OCI-LY1 (cell line): ENCODE results near the gene TPM2.

Experiments
- H2AFZ ChIP-seq: fragments of 200-600 bp; sonication (generic), shearing (Covaris generic); 2 replicates; pipeline ENCODE4 v1.6.0; 2014; ENCODE audit warnings: antibody characterized with exemption, mild to moderate bottlenecking, low read length
- H3F3A ChIP-seq: fragments of 200-600 bp; sonication (generic), shearing (Covaris generic); 2 replicates; pipeline ENCODE4 v1.6.0; 2014; ENCODE audit warnings: mild to moderate bottlenecking, antibody characterized with exemption, low read length, moderate library complexity; ENCODE audit not compliant: insufficient read depth
- H3K27ac ChIP-seq: fragments of 200-600 bp; sonication (generic); 2 replicates; pipeline ENCODE4 v1.5.1; 2014; ENCODE audit warnings: low read length, mixed run types, mild to moderate bottlenecking, low read depth; ENCODE audit not compliant: poor library complexity, severe bottlenecking
- H3K27me3 ChIP-seq: fragments of 200-600 bp; sonication (generic); 2 replicates; pipeline ENCODE4 v1.6.0; 2014; ENCODE audit warnings: antibody characterized with exemption, mild to moderate bottlenecking, low read length, moderate library complexity; ENCODE audit not compliant: insufficient read depth
- H3K36me3 ChIP-seq: fragments of 200-600 bp; sonication (generic); 2 replicates; pipeline ENCODE4 v1.6.1; 2014; ENCODE audit warnings: mild to moderate bottlenecking, antibody characterized with exemption, low read length, moderate library complexity, mixed read lengths; ENCODE audit not compliant: insufficient read depth
- H3K4me1 ChIP-seq: fragments of 200-600 bp; sonication (generic); 2 replicates; pipeline ENCODE4 v1.5.1; 2014; ENCODE audit warnings: mild to moderate bottlenecking, low read length, moderate library complexity; ENCODE audit not compliant: insufficient read depth, severe bottlenecking
- H3K4me2 ChIP-seq: fragments of 200-600 bp; sonication (generic), shearing (Covaris generic); 2 replicates; pipeline ENCODE4 v1.6.1; 2014; ENCODE audit warnings: low read length
- H3K4me3 ChIP-seq: fragments of 200-600 bp; sonication (generic); 2 replicates; pipeline ENCODE4 v1.5.1; 2014; ENCODE audit warnings: low read length, low read depth, mild to moderate bottlenecking, mixed read lengths; ENCODE audit not compliant: poor library complexity, severe bottlenecking
- H3K79me2 ChIP-seq: fragments of 200-600 bp; shearing (Covaris generic); 2 replicates; pipeline ENCODE4 v1.6.1; 2016; ENCODE audit warnings: mixed run types, low read length, mixed read lengths; ENCODE audit not compliant: insufficient read depth
- H3K9ac ChIP-seq: fragments of 200-600 bp; sonication (generic), shearing (Covaris generic); 2 replicates; pipeline ENCODE4 v1.6.1; 2014; ENCODE audit warnings: mild to moderate bottlenecking, low read length, mixed read lengths
- H3K9me2 ChIP-seq: fragments of 200-600 bp; sonication (generic), shearing (Covaris generic); 2 replicates; pipeline ENCODE4 v1.6.1; 2014; ENCODE audit warnings: low read depth, mild to moderate bottlenecking, low read length, mixed read lengths
- H3K9me3 ChIP-seq: fragments of 200-600 bp; shearing (Covaris generic); 2 replicates; pipeline ENCODE4 v1.6.1; 2014; ENCODE audit warnings: low read length, mixed read lengths
- H4K20me1 ChIP-seq: fragments of 200-600 bp; sonication (generic), shearing (Covaris generic); 2 replicates; pipeline ENCODE4 v1.6.0; 2016; ENCODE audit warnings: mild to moderate bottlenecking, low read length; ENCODE audit not compliant: insufficient read depth
- EZH2 ChIP-seq: fragments of 200-600 bp; sonication (generic), shearing (Covaris generic); IDR thresholded peaks from 2 replicates; pipeline ENCODE4 v1.8.0; 2017; ENCODE audit warnings: borderline replicate concordance, mixed run types, mild to moderate bottlenecking, antibody characterized with exemption, low read length, moderate library complexity, mixed read lengths
- TF ChIP-seq, protein P1 (sequence below): fragments of 200-600 bp; sonication (generic), shearing (Covaris generic); IDR thresholded peaks from 2 replicates; pipeline ENCODE4 v1.5.1; 2017; ENCODE audit warnings: mild to moderate bottlenecking, antibody characterized with exemption, low read length, moderate library complexity, mixed read lengths

TPM2 gene

DNA sequence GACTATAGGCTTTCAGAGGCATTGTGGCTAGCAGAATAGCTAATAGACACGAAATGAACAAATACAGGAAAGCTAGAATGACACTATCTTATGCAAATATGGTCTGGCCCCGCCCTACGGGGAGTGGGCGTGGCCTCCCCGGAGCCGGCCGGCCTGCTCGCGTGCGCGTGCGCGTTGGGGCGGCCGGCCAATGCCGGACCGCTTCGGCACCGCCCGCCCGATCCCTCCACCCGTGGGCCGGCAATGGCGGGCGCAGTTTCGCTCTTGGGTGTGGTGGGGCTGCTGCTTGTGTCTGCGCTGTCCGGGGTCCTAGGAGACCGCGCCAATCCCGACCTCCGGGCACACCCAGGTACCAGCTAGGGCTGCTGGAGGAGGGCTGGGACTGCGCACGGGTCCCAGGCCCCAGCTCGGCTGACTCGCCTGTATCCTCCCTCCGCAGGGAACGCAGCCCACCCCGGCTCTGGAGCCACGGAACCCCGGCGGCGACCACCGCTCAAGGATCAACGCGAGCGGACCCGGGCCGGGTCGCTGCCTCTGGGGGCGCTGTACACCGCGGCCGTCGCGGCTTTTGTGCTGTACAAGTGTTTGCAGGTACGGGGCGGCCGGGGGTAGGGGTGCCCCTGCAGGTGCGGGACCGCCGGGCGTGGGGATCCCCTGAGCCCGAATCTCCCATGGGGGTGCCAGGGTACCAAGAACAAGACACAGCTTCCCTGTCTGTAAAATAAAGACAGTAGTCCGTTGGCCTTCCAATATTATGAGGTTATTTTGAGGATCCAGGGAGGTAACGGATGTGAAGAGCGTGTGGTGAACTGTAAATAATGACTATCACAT is 31.4 kb downstream of the TPM2 start, which contains the start of gene CCDC107:
CCDC107 (plus strand) TSS at position 156 of the 831 bp plus-strand sequence; CDS start at position 244, 88 bp downstream.
- H2AFZ ChIP-seq = no peak within 1 kb of the TSS
- H3K36me3 ChIP-seq = peaks cover 33% of the 10 kb centered on the region; the same call in 1 of the 2 replicates
- TF ChIP-seq, protein P1, sequence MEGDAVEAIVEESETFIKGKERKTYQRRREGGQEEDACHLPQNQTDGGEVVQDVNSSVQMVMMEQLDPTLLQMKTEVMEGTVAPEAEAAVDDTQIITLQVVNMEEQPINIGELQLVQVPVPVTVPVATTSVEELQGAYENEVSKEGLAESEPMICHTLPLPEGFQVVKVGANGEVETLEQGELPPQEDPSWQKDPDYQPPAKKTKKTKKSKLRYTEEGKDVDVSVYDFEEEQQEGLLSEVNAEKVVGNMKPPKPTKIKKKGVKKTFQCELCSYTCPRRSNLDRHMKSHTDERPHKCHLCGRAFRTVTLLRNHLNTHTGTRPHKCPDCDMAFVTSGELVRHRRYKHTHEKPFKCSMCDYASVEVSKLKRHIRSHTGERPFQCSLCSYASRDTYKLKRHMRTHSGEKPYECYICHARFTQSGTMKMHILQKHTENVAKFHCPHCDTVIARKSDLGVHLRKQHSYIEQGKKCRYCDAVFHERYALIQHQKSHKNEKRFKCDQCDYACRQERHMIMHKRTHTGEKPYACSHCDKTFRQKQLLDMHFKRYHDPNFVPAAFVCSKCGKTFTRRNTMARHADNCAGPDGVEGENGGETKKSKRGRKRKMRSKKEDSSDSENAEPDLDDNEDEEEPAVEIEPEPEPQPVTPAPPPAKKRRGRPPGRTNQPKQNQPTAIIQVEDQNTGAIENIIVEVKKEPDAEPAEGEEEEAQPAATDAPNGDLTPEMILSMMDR = peak; percentile 77
- TF ChIP-seq EZH2 = no peak
- H3K27ac ChIP-seq = peak within 1 kb of the TSS; percentile 76
- peak within 1 kb of the TSS; percentile 90 for H3K4me3 ChIP-seq
- H3K4me1 ChIP-seq = peaks cover 57% of the 10 kb centered on the region
- no peaks in the 10 kb centered on the region for H4K20me1 ChIP-seq
- H3K27me3 ChIP-seq = no peaks in the 10 kb centered on the region
- H3K79me2 ChIP-seq = no peaks in the 10 kb centered on the region
- H3K9me3 ChIP-seq = no peaks in the 10 kb centered on the region
- no peaks in the 10 kb centered on the region for H3K9me2 ChIP-seq
- no peaks in the 10 kb centered on the region for H3F3A ChIP-seq
- peak within 1 kb of the TSS; percentile 97 for H3K9ac ChIP-seq
- H3K4me2 ChIP-seq = peak within 1 kb of the TSS; percentile 91

DNA sequence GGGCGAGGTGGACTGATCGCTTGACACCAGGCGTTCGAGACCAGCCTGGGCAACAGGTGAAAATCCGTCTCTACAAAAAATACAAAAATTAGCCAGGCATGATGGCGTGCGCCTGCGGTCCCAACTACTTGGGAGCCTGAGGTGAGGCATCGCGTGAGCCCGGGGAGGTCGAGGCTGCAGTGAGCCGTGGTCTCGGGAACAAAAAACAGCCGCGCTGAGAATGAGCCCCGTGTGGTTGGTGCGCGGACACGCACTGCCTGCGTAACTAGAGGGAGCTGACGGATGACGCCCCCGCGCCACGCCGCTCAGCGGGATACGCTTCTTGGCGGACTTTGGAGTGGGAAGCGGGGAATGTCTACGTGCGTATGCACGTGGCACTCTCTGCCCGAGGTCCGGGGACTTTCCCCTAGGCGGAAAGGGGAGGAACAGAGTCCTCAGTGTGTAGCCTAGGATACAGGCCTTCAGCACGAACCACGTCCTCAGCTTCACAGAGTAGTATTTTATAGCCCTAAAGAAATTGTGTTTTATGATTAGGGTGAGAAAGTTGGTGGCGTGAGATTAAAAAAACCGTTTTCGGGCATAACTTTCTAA is 32.1 kb downstream of the TPM2 start, which contains the start of gene RMRP:
RMRP (minus strand) TSS at position 474 of the 591 bp plus-strand sequence.
- H3K4me1 ChIP-seq = peaks cover 50% of the 10 kb centered on the region
- H4K20me1 ChIP-seq = no peaks in the 10 kb centered on the region
- H3K9ac ChIP-seq = peak within 1 kb of the TSS; percentile 97
- H3K79me2 ChIP-seq = no peaks in the 10 kb centered on the region
- peaks cover 26% of the 10 kb centered on the region; the same call in 1 of the 2 replicates for H3K36me3 ChIP-seq
- no peak within 1 kb of the TSS for H2AFZ ChIP-seq
- H3K27ac ChIP-seq = peak within 1 kb of the TSS; percentile 76
- H3K9me2 ChIP-seq = no peaks in the 10 kb centered on the region
- H3K4me2 ChIP-seq = peak within 1 kb of the TSS; percentile 91
- H3K9me3 ChIP-seq = no peaks in the 10 kb centered on the region
- H3K27me3 ChIP-seq = no peaks in the 10 kb centered on the region
- TF ChIP-seq, protein P1 = peak; percentile 5; the same call in 1 of the 2 replicates
- TF ChIP-seq EZH2 = no peak
- H3F3A ChIP-seq = no peaks in the 10 kb centered on the region
- H3K4me3 ChIP-seq = peak within 1 kb of the TSS; percentile 90

DNA sequence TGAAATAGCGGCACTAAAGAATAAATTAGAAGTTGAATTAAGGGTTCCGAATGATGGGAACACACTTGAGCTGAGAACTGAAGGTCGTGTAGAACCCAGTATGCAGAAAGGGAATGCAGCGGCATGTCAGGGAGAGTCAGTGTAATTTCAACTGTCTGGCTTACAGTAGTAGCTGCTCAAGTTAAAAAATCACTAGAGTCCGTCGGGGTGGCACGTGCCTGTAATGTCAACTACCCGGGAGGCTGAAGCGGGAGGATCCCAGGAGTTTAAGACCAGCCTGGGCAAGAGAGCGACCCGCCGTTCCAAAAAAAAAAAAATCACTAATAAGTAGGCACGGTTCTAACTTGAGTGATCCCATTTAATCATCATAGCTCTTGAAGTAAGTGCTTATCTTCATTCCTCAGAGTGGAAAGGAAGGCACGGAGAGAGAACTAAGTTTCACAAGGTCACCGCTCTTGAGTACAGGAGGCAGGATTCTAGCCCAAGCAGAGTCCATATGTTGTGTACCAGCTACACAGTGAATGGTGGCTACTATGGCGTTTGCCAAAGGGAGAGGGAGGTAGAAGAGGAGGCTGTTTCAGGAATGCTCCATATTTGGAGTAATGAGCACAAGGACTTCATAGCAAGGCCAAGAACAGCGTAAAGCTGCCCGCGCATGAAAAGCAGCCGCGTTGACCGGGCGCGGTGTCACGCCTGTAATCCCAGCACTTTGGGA is 32.7 kb downstream of the TPM2 start:
- H3K9me2 ChIP-seq = no peaks in the 10 kb centered on the region
- peak overlapping the region; percentile 76 for H3K27ac ChIP-seq
- H3K9me3 ChIP-seq = no peaks in the 10 kb centered on the region
- peak overlapping the region; percentile 90 for H3K4me3 ChIP-seq
- no peaks in the 10 kb centered on the region for H3K79me2 ChIP-seq
- H3K4me2 ChIP-seq = peak overlapping the region; percentile 91
- no peaks in the 10 kb centered on the region for H4K20me1 ChIP-seq
- peaks cover 48% of the 10 kb centered on the region for H3K4me1 ChIP-seq
- H3K27me3 ChIP-seq = no peaks in the 10 kb centered on the region
- peaks cover 19% of the 10 kb centered on the region; the same call in 1 of the 2 replicates for H3K36me3 ChIP-seq
- TF ChIP-seq, protein P1 = no peak
- no peak for TF ChIP-seq EZH2
- no peak overlapping the region for H2AFZ ChIP-seq
- H3F3A ChIP-seq = no peaks in the 10 kb centered on the region
- H3K9ac ChIP-seq = peak overlapping the region; percentile 31; the same call in 1 of the 2 replicates
